ENCODE measurements around the gene SLC2A6.

Gene SLC2A6

GRCh38 chr9:133493428-133493827 lies 14.5 kb upstream of the SLC2A6 start:
- Histone ChIP-seq H3K4me1 (ENCODE audit: control insufficient read depth in 1 of 2, insufficient read depth in 2 of 2, low read length in 2 of 2) (peaks cover 0 to 9% of the 10 kb centered on the region in 2 donors), H3K36me3 (ENCODE audit: control insufficient read depth in 1 of 2, insufficient read depth in 2 of 2, low read length in 2 of 2) (no peaks in the 10 kb centered on the region), H3K9me3 (ENCODE audit: control insufficient read depth in 1 of 2, low read length in 2 of 2) (no peaks in the 10 kb centered on the region), H3K4me3 (ENCODE audit: low read depth in 1 of 2, low read length in 2 of 2) (no peak overlapping the region), H3K27me3 (ENCODE audit: low read depth, low read length) (no peaks in the 10 kb centered on the region), H3K27ac (ENCODE audit: low read length) (no peak overlapping the region)

GRCh38 chr9:133492061-133493021 lies 13.4 kb upstream of the SLC2A6 start:
- no peaks in the 10 kb centered on the region for H3K27me3 ChIP-seq (ENCODE audit: low read depth, low read length)

GRCh38 chr9:133491656-133491925 lies 12.7 kb upstream of the SLC2A6 start:
- Histone ChIP-seq H3K9me3 (ENCODE audit: control insufficient read depth in 1 of 2, low read length in 2 of 2) (no peaks in the 10 kb centered on the region), H3K27ac (ENCODE audit: low read length) (no peak overlapping the region), H3K4me3 (ENCODE audit: low read depth in 1 of 2, low read length in 2 of 2) (no peak overlapping the region), H3K4me1 (ENCODE audit: control insufficient read depth in 1 of 2, insufficient read depth in 2 of 2, low read length in 2 of 2) (peaks cover 0 to 9% of the 10 kb centered on the region in 2 donors), H3K27me3 (ENCODE audit: low read depth, low read length) (no peaks in the 10 kb centered on the region), H3K36me3 (ENCODE audit: control insufficient read depth in 1 of 2, insufficient read depth in 2 of 2, low read length in 2 of 2) (no peaks in the 10 kb centered on the region)

More at GRCh38 chr9:133492061-133493021, 13.4 kb upstream of the SLC2A6 start:
- H3K4me3 ChIP-seq (ENCODE audit: low read depth in 1 of 2, low read length in 2 of 2) = no peak overlapping the region
- H3K4me1 ChIP-seq (ENCODE audit: control insufficient read depth in 1 of 2, insufficient read depth in 2 of 2, low read length in 2 of 2) = peaks cover 0 to 9% of the 10 kb centered on the region in 2 donors
- H3K9me3 ChIP-seq (ENCODE audit: control insufficient read depth in 1 of 2, low read length in 2 of 2) = no peaks in the 10 kb centered on the region
- H3K27ac ChIP-seq (ENCODE audit: low read length) = no peak overlapping the region
- no peaks in the 10 kb centered on the region for H3K36me3 ChIP-seq (ENCODE audit: control insufficient read depth in 1 of 2, insufficient read depth in 2 of 2, low read length in 2 of 2)

- H3K27me3 ChIP-seq (ENCODE audit: low read depth, low read length) = no peaks in the 10 kb centered on the region
- peaks cover 0 to 9% of the 10 kb centered on the region in 2 donors for H3K4me1 ChIP-seq (ENCODE audit: control insufficient read depth in 1 of 2, insufficient read depth in 2 of 2, low read length in 2 of 2)
- H3K9me3 ChIP-seq (ENCODE audit: control insufficient read depth in 1 of 2, low read length in 2 of 2) = no peaks in the 10 kb centered on the region
- H3K27ac ChIP-seq (ENCODE audit: low read length) = no peak overlapping the region
- H3K4me3 ChIP-seq (ENCODE audit: low read depth in 1 of 2, low read length in 2 of 2) = no peak overlapping the region
- no peaks in the 10 kb centered on the region for H3K36me3 ChIP-seq (ENCODE audit: control insufficient read depth in 1 of 2, insufficient read depth in 2 of 2, low read length in 2 of 2)
These were observed 12.2 kb upstream of the SLC2A6 start for GRCh38 chr9:133490865-133491655.

GRCh38 chr9:133490201-133490681 lies 11.3 kb upstream of the SLC2A6 start:
- Histone ChIP-seq H3K4me1 (ENCODE audit: control insufficient read depth in 1 of 2, insufficient read depth in 2 of 2, low read length in 2 of 2) (peaks cover 0 to 9% of the 10 kb centered on the region in 2 donors), H3K27ac (ENCODE audit: low read length) (no peak overlapping the region), H3K27me3 (ENCODE audit: low read depth, low read length) (no peaks in the 10 kb centered on the region), H3K9me3 (ENCODE audit: control insufficient read depth in 1 of 2, low read length in 2 of 2) (no peaks in the 10 kb centered on the region), H3K4me3 (ENCODE audit: low read depth in 1 of 2, low read length in 2 of 2) (no peak overlapping the region), H3K36me3 (ENCODE audit: control insufficient read depth in 1 of 2, insufficient read depth in 2 of 2, low read length in 2 of 2) (no peaks in the 10 kb centered on the region)

GRCh38 chr9:133489253-133490190 lies 10.6 kb upstream of the SLC2A6 start:
- Histone ChIP-seq H3K27ac (ENCODE audit: low read length) (no peak overlapping the region), H3K4me1 (ENCODE audit: control insufficient read depth in 1 of 2, insufficient read depth in 2 of 2, low read length in 2 of 2) (peaks cover 0 to 9% of the 10 kb centered on the region in 2 donors)

GRCh38 chr9:133488686-133489252 lies 9.9 kb upstream of the SLC2A6 start:
- Histone ChIP-seq H3K27ac (ENCODE audit: low read length) (no peak overlapping the region), H3K36me3 (ENCODE audit: control insufficient read depth in 1 of 2, insufficient read depth in 2 of 2, low read length in 2 of 2) (no peaks in the 10 kb centered on the region), H3K4me1 (ENCODE audit: control insufficient read depth in 1 of 2, insufficient read depth in 2 of 2, low read length in 2 of 2) (peaks cover 0 to 9% of the 10 kb centered on the region in 2 donors), H3K4me3 (ENCODE audit: low read depth in 1 of 2, low read length in 2 of 2) (no peak overlapping the region), H3K27me3 (ENCODE audit: low read depth, low read length) (no peaks in the 10 kb centered on the region), H3K9me3 (ENCODE audit: control insufficient read depth in 1 of 2, low read length in 2 of 2) (no peaks in the 10 kb centered on the region)

More at GRCh38 chr9:133489253-133490190, 10.6 kb upstream of the SLC2A6 start:
- no peaks in the 10 kb centered on the region for H3K27me3 ChIP-seq (ENCODE audit: low read depth, low read length)
- no peaks in the 10 kb centered on the region for H3K9me3 ChIP-seq (ENCODE audit: control insufficient read depth in 1 of 2, low read length in 2 of 2)
- no peak overlapping the region for H3K4me3 ChIP-seq (ENCODE audit: low read depth in 1 of 2, low read length in 2 of 2)
- H3K36me3 ChIP-seq (ENCODE audit: control insufficient read depth in 1 of 2, insufficient read depth in 2 of 2, low read length in 2 of 2) = no peaks in the 10 kb centered on the region

- Histone ChIP-seq H3K4me3 (ENCODE audit: low read depth in 1 of 2, low read length in 2 of 2) (no peak overlapping the region), H3K9me3 (ENCODE audit: control insufficient read depth in 1 of 2, low read length in 2 of 2) (no peaks in the 10 kb centered on the region), H3K27me3 (ENCODE audit: low read depth, low read length) (no peaks in the 10 kb centered on the region), H3K27ac (ENCODE audit: low read length) (no peak overlapping the region), H3K36me3 (ENCODE audit: control insufficient read depth in 1 of 2, insufficient read depth in 2 of 2, low read length in 2 of 2) (no peaks in the 10 kb centered on the region), H3K4me1 (ENCODE audit: control insufficient read depth in 1 of 2, insufficient read depth in 2 of 2, low read length in 2 of 2) (peaks cover 0 to 7% of the 10 kb centered on the region in 2 donors)
These were observed 8.4 kb upstream of the SLC2A6 start for GRCh38 chr9:133487331-133487725.

- Histone ChIP-seq H3K36me3 (ENCODE audit: control insufficient read depth in 1 of 2, insufficient read depth in 2 of 2, low read length in 2 of 2) (no peaks in the 10 kb centered on the region), H3K9me3 (ENCODE audit: control insufficient read depth in 1 of 2, low read length in 2 of 2) (no peaks in the 10 kb centered on the region), H3K4me3 (ENCODE audit: low read depth in 1 of 2, low read length in 2 of 2) (no peak overlapping the region), H3K27ac (ENCODE audit: low read length) (no peak overlapping the region), H3K27me3 (ENCODE audit: low read depth, low read length) (no peaks in the 10 kb centered on the region), H3K4me1 (ENCODE audit: control insufficient read depth in 1 of 2, insufficient read depth in 2 of 2, low read length in 2 of 2) (no peaks in the 10 kb centered on the region)
These were observed 6.8 kb upstream of the SLC2A6 start for GRCh38 chr9:133485531-133486260.
